GM06990 (cell line): ENCODE data around the gene C19orf53.
A peak's percentile ranks its signal among the peaks of the same experiment; 100 is the strongest.

ENCODE experiments used
- DNase-seq: peaks from one replicate; pipeline ENCODE4 v3.0.0-alpha.2; 2011; ENCODE audit not compliant: insufficient read length; ENCODE audit errors: extremely low read depth
- H3K27me3 ChIP-seq: replicated peaks from 2 replicates; pipeline ENCODE4 v1.6.0; 2011; ENCODE audit warnings: low read length; ENCODE audit not compliant: control insufficient read depth, insufficient read depth
- H3K36me3 ChIP-seq: 2 replicates; pipeline ENCODE4 v1.5.1; 2011; ENCODE audit warnings: low read length; ENCODE audit not compliant: control insufficient read depth, insufficient read depth
- H3K4me3 ChIP-seq: replicated peaks from 2 replicates; pipeline ENCODE4 v1.5.1; 2011; ENCODE audit warnings: low read depth, mild to moderate bottlenecking, control low read depth, low read length
- CTCF ChIP-seq: IDR thresholded peaks from 2 replicates; pipeline ENCODE4 v1.5.1; 2011; ENCODE audit warnings: low read length, control low read depth, mild to moderate bottlenecking, inconsistent platforms; ENCODE audit not compliant: insufficient read depth, poor library complexity, severe bottlenecking

The C19orf53 gene

GRCh38 chr19:13732337-13732736 is 41.9 kb upstream of the C19orf53 start:
- H3K4me3 ChIP-seq = peak overlapping the region; percentile 76
- no peaks in the 10 kb centered on the region for H3K27me3 ChIP-seq
- no peaks in the 10 kb centered on the region for H3K36me3 ChIP-seq
- DNase-seq = no peak
- TF ChIP-seq CTCF = no peak

- no peak for DNase-seq
- Histone ChIP-seq H3K4me3 (no peak overlapping the region), H3K36me3 (no peaks in the 10 kb centered on the region), H3K27me3 (no peaks in the 10 kb centered on the region)
- no peak for TF ChIP-seq CTCF
Measured at GRCh38 chr19:13734751-13735150, 39.5 kb upstream of the C19orf53 start.

- Histone ChIP-seq H3K4me3 (no peak overlapping the region), H3K27me3 (no peaks in the 10 kb centered on the region), H3K36me3 (no peaks in the 10 kb centered on the region)
- TF ChIP-seq CTCF = no peak
- DNase-seq = no peak
Measured at GRCh38 chr19:13738073-13738472, 36.2 kb upstream of the C19orf53 start.

- no peak for TF ChIP-seq CTCF
- no peaks in the 10 kb centered on the region for H3K27me3 ChIP-seq
- H3K4me3 ChIP-seq = no peak overlapping the region
- H3K36me3 ChIP-seq = no peaks in the 10 kb centered on the region
- DNase-seq = no peak
Measured at GRCh38 chr19:13741893-13742292, 32.4 kb upstream of the C19orf53 start.

GRCh38 chr19:13742756-13743155 is 31.5 kb upstream of the C19orf53 start:
- DNase-seq = no peak
- H3K4me3 ChIP-seq = no peak overlapping the region
- no peaks in the 10 kb centered on the region for H3K36me3 ChIP-seq
- no peak for TF ChIP-seq CTCF
- H3K27me3 ChIP-seq = no peaks in the 10 kb centered on the region

GRCh38 chr19:13744174-13744573 is 30.1 kb upstream of the C19orf53 start:
- no peaks in the 10 kb centered on the region for H3K36me3 ChIP-seq
- no peaks in the 10 kb centered on the region for H3K27me3 ChIP-seq
- DNase-seq = no peak
- TF ChIP-seq CTCF = no peak
- no peak overlapping the region for H3K4me3 ChIP-seq
